Lower leg skin (tissue), 3 donors: ENCODE measurements around the gene MTUS2.

Source experiments
- CTCF ChIP-seq, 3 donors: fragments of 450-650 bp; IDR thresholded peaks; one replicate each; pipeline ENCODE4 v1.5.1; 2016; ENCODE audit warnings: antibody characterized with exemption in 3 of 3, mild to moderate bottlenecking in 3 of 3, moderate library complexity in 2 of 3
- POLR2A ChIP-seq, 2 donors: fragments of 450-650 bp; IDR thresholded peaks; one replicate each; pipeline ENCODE4 v1.6.1; 2016 to 2017; ENCODE audit warnings: antibody characterized with exemption in 2 of 2, mild to moderate bottlenecking in 1 of 2, moderate library complexity in 1 of 2

- TF ChIP-seq CTCF (IDR thresholded peaks at IDR 0.05) (no peak), POLR2A (IDR thresholded peaks at IDR 0.05) (no peak)
Observed at GRCh38 chr13:28822151-28822550, 2.0 kb downstream of the MTUS2 start.
